ENCODE measurements around the gene UBE2J2. TPM values are rescaled to one million over a fixed set of nuclear protein-coding genes. Genes with fewer than 3 reads are reported as not detected.

The UBE2J2 gene
- total RNA-seq, 1 donor from 2014 or later = 36.9 TPM

DNA sequence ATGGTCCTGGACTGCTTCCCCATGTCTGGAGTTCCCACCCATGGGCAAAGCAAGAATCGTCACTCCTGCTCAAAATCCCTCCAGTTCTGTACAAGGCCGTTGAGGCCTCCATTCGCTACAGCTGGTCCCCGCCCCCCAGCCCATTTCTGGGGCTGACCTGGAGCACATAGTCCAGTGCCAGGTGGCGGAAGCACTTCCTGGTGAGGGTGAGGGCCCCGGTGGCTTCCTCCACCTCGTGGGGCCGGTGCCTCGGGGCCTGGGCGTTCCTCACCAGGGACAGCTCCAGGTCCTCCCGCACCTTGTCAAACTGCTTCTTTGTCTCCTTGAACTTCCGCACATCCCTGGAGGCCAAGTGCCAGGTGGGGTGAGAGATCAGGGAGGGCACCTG is 26.7 kb upstream of the UBE2J2 start:
- Histone ChIP-seq H3K9me3 (replicated peaks) (no peaks in the 10 kb centered on the region), H3K36me3 (peaks cover 19% of the 10 kb centered on the region), H3K27me3 (ENCODE audit: low read depth) (no peaks in the 10 kb centered on the region), H3K4me3 (no peak overlapping the region), H3K4me1 (peaks cover 29% of the 10 kb centered on the region), H3K27ac (replicated peaks) (no peak overlapping the region)
- intact Hi-C loops (cut with micrococcal nuclease) = no loop called here
- TF ChIP-seq, protein P1, sequence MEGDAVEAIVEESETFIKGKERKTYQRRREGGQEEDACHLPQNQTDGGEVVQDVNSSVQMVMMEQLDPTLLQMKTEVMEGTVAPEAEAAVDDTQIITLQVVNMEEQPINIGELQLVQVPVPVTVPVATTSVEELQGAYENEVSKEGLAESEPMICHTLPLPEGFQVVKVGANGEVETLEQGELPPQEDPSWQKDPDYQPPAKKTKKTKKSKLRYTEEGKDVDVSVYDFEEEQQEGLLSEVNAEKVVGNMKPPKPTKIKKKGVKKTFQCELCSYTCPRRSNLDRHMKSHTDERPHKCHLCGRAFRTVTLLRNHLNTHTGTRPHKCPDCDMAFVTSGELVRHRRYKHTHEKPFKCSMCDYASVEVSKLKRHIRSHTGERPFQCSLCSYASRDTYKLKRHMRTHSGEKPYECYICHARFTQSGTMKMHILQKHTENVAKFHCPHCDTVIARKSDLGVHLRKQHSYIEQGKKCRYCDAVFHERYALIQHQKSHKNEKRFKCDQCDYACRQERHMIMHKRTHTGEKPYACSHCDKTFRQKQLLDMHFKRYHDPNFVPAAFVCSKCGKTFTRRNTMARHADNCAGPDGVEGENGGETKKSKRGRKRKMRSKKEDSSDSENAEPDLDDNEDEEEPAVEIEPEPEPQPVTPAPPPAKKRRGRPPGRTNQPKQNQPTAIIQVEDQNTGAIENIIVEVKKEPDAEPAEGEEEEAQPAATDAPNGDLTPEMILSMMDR (IDR thresholded peaks at IDR 0.05; ENCODE audit: borderline replicate concordance) = no peak
- no peak for DNase-seq

DNA sequence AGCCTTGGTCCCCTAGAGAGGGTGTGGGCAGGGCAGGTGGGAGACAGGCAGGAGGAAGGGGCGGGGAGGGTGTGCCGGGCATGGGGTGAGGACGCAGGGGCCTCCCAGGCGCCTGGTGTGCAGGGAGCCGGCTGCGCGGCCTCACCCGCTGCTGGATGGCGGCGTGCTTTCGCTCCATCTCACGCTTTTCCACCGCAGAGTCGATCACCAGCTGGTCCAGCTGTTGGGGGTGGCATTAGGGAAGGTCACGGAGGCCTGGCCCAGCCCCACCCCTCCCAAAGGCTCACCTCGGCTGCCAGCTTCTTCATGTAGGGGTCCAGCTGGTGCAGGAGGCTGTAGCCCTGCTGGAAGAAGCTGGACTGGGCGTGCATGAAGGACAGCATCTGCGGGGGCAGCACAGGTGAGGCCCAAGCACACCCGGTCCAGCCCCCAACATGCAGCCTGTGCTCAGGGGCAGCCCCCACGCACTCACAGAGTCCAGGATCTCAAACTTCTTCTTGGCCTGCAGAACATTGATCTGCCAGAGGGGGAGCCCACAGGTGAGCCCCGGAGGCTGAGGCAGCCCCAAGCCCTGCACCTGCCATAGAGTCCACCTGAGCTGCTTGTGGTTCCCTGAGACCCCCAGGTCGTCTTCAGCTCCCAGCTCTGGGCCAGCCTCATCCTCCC is 26.2 kb upstream of the UBE2J2 start:
- TF ChIP-seq, protein P1 (IDR thresholded peaks at IDR 0.05; ENCODE audit: borderline replicate concordance) = peak; percentile 22
- intact Hi-C loops (cut with micrococcal nuclease) = no loop called here
- Histone ChIP-seq H3K36me3 (peaks cover 24% of the 10 kb centered on the region), H3K27ac (replicated peaks) (no peak overlapping the region), H3K4me1 (peaks cover 23% of the 10 kb centered on the region), H3K27me3 (ENCODE audit: low read depth) (no peaks in the 10 kb centered on the region), H3K4me3 (no peak overlapping the region), H3K9me3 (replicated peaks) (no peaks in the 10 kb centered on the region)
- DNase-seq = no peak

- no peak for DNase-seq
- H3K4me1 ChIP-seq = peaks cover 16% of the 10 kb centered on the region
Observed at GRCh38 chr1:1298861-1299685, 25.4 kb upstream of the UBE2J2 start.

DNA sequence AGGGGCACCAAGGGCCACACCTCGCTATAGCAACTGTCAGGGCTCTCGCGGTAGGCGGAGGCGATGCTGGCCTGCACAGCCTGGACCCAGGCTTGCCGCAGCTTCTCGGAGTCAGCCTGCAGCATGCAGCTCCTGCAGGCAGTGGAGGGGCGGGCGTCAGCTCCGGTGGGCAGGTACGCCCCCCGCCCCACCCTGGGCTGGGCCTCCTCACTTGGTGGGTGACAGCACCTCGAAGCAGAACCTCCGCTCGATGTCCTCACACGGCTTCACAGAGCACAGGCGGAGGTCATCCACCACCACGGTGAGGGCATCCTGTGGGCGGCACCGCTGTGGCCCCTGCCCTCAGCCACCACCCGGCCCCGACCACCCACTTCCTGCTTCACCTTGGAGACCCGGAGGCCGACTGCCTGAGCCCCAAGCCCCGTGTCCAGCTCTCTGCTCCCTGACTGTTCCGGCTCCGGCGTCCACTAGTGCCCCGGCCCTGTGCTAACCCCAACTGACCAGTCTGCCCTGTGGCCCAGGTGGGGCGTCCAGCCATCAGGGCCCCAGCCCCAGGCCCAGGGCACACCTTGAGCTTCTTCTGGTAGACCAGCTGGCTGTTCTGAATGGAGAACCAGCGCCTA is 24.3 kb upstream of the UBE2J2 start:
- Histone ChIP-seq H3K4me1 (peaks cover 5% of the 10 kb centered on the region), H3K27me3 (ENCODE audit: low read depth) (no peaks in the 10 kb centered on the region), H3K27ac (replicated peaks) (no peak overlapping the region), H3K4me3 (no peak overlapping the region), H3K9me3 (replicated peaks) (no peaks in the 10 kb centered on the region), H3K36me3 (peaks cover 41% of the 10 kb centered on the region)
- TF ChIP-seq, protein P1 (IDR thresholded peaks at IDR 0.05; ENCODE audit: borderline replicate concordance) = no peak
- DNase-seq = no peak
- intact Hi-C loops (cut with micrococcal nuclease) = no loop called here

More at GRCh38 chr1:1298861-1299685, 25.4 kb upstream of the UBE2J2 start:
- H3K4me3 ChIP-seq = no peak overlapping the region
- H3K36me3 ChIP-seq = peaks cover 32% of the 10 kb centered on the region
- intact Hi-C loops (cut with micrococcal nuclease) = no loop called here
- H3K27ac ChIP-seq (replicated peaks) = no peak overlapping the region
- H3K27me3 ChIP-seq (ENCODE audit: low read depth) = no peaks in the 10 kb centered on the region
- TF ChIP-seq, protein P1 (IDR thresholded peaks at IDR 0.05; ENCODE audit: borderline replicate concordance) = no peak
- no peaks in the 10 kb centered on the region for H3K9me3 ChIP-seq (replicated peaks)

Measured in left ventricle myocardium inferior (tissue), 1 donor.